Adipocyte (in vitro differentiated cells): ENCODE results near the gene PCDH15.

Experiments
- DNase-seq: peaks from one replicate; pipeline ENCODE4 v3.0.0-alpha.2; 2015; ENCODE audit warnings: low read depth
- H3K27me3 ChIP-seq: replicated peaks from 2 replicates; pipeline ENCODE4 v1.7.0; 2013; ENCODE audit warnings: mild to moderate bottlenecking, low read length, moderate library complexity; ENCODE audit not compliant: control insufficient read depth, insufficient read depth
- H3K36me3 ChIP-seq: 2 replicates; pipeline ENCODE4 v1.7.0; 2013; ENCODE audit warnings: low read length, mild to moderate bottlenecking, moderate library complexity; ENCODE audit not compliant: control insufficient read depth, insufficient read depth, severe bottlenecking
- H3K4me1 ChIP-seq: 2 replicates; pipeline ENCODE4 v1.7.0; 2013; ENCODE audit warnings: mild to moderate bottlenecking, low read length, moderate library complexity; ENCODE audit not compliant: control insufficient read depth, insufficient read depth
- H3K4me3 ChIP-seq: 2 replicates; pipeline ENCODE4 v1.7.0; 2013; ENCODE audit warnings: mild to moderate bottlenecking, low read length, moderate library complexity
- H3K9ac ChIP-seq: 2 replicates; pipeline ENCODE4 v1.7.0; 2013; ENCODE audit warnings: mild to moderate bottlenecking, low read length, moderate library complexity
- H3K9me3 ChIP-seq: 2 replicates; pipeline ENCODE4 v1.7.0; 2013; ENCODE audit warnings: mild to moderate bottlenecking, low read length, moderate library complexity; ENCODE audit not compliant: control insufficient read depth

PCDH15 gene

GRCh38 chr10:54125098-54125747 lies 675.8 kb downstream of the PCDH15 start:
- no peaks in the 10 kb centered on the region for H3K9me3 ChIP-seq
- H3K4me1 ChIP-seq, result no peaks in the 10 kb centered on the region

GRCh38 chr10:54124209-54124885 lies 676.7 kb downstream of the PCDH15 start:
- no peaks in the 10 kb centered on the region for H3K27me3 ChIP-seq
- no peak overlapping the region for H3K4me3 ChIP-seq
- H3K36me3 ChIP-seq, result no peaks in the 10 kb centered on the region
- DNase-seq, result no peak
- no peak overlapping the region for H3K9ac ChIP-seq
- no peaks in the 10 kb centered on the region for H3K4me1 ChIP-seq
- no peaks in the 10 kb centered on the region for H3K9me3 ChIP-seq

More at GRCh38 chr10:54125098-54125747, 675.8 kb downstream of the PCDH15 start:
- Histone ChIP-seq H3K36me3 (no peaks in the 10 kb centered on the region), H3K4me3 (no peak overlapping the region), H3K9ac (no peak overlapping the region), H3K27me3 (no peaks in the 10 kb centered on the region)
- no peak for DNase-seq

GRCh38 chr10:54120806-54121205 lies 680.2 kb downstream of the PCDH15 start:
- Histone ChIP-seq H3K9ac (no peak overlapping the region), H3K27me3 (no peaks in the 10 kb centered on the region), H3K4me3 (no peak overlapping the region), H3K4me1 (no peaks in the 10 kb centered on the region), H3K9me3 (no peaks in the 10 kb centered on the region), H3K36me3 (no peaks in the 10 kb centered on the region)
- DNase-seq, result no peak

- Histone ChIP-seq H3K9me3 (no peaks in the 10 kb centered on the region), H3K9ac (no peak overlapping the region), H3K4me3 (no peak overlapping the region), H3K4me1 (no peaks in the 10 kb centered on the region), H3K27me3 (no peaks in the 10 kb centered on the region), H3K36me3 (no peaks in the 10 kb centered on the region)
- DNase-seq, result no peak
Observed at GRCh38 chr10:54108961-54109360, 692.1 kb downstream of the PCDH15 start.

- Histone ChIP-seq H3K4me3 (no peak overlapping the region), H3K4me1 (no peaks in the 10 kb centered on the region), H3K9me3 (no peaks in the 10 kb centered on the region), H3K36me3 (no peaks in the 10 kb centered on the region), H3K27me3 (no peaks in the 10 kb centered on the region), H3K9ac (no peak overlapping the region)
- DNase-seq, result no peak
Observed at GRCh38 chr10:54096892-54097291, 704.1 kb downstream of the PCDH15 start.

- H3K27me3 ChIP-seq, result no peaks in the 10 kb centered on the region
- H3K4me3 ChIP-seq, result no peak overlapping the region
- no peaks in the 10 kb centered on the region for H3K36me3 ChIP-seq
- H3K4me1 ChIP-seq, result no peaks in the 10 kb centered on the region
- no peak for DNase-seq
- no peak overlapping the region for H3K9ac ChIP-seq
- H3K9me3 ChIP-seq, result no peaks in the 10 kb centered on the region
Observed at GRCh38 chr10:54094321-54094720, 706.7 kb downstream of the PCDH15 start.

- Histone ChIP-seq H3K9me3 (no peaks in the 10 kb centered on the region), H3K36me3 (no peaks in the 10 kb centered on the region), H3K4me3 (no peak overlapping the region), H3K9ac (no peak overlapping the region), H3K4me1 (no peaks in the 10 kb centered on the region), H3K27me3 (no peaks in the 10 kb centered on the region)
- DNase-seq, result no peak
Observed at GRCh38 chr10:54091237-54091636, 709.8 kb downstream of the PCDH15 start.

- DNase-seq, result no peak
- Histone ChIP-seq H3K9ac (no peak overlapping the region), H3K4me1 (no peaks in the 10 kb centered on the region)
Observed at GRCh38 chr10:54081950-54082349, 719.1 kb downstream of the PCDH15 start.

GRCh38 chr10:54067361-54067760 lies 733.7 kb downstream of the PCDH15 start:
- Histone ChIP-seq H3K27me3 (no peaks in the 10 kb centered on the region), H3K4me1 (no peaks in the 10 kb centered on the region)

More at GRCh38 chr10:54081950-54082349, 719.1 kb downstream of the PCDH15 start:
- Histone ChIP-seq H3K36me3 (no peaks in the 10 kb centered on the region), H3K27me3 (no peaks in the 10 kb centered on the region), H3K4me3 (no peak overlapping the region), H3K9me3 (no peaks in the 10 kb centered on the region)

GRCh38 chr10:54066646-54067045 lies 734.4 kb downstream of the PCDH15 start:
- no peaks in the 10 kb centered on the region for H3K4me1 ChIP-seq
- H3K9ac ChIP-seq, result no peak overlapping the region
- no peak overlapping the region for H3K4me3 ChIP-seq
- DNase-seq, result no peak
- H3K27me3 ChIP-seq, result no peaks in the 10 kb centered on the region
- no peaks in the 10 kb centered on the region for H3K36me3 ChIP-seq
- H3K9me3 ChIP-seq, result no peaks in the 10 kb centered on the region

More at GRCh38 chr10:54067361-54067760, 733.7 kb downstream of the PCDH15 start:
- Histone ChIP-seq H3K9ac (no peak overlapping the region), H3K9me3 (no peaks in the 10 kb centered on the region), H3K4me3 (no peak overlapping the region), H3K36me3 (no peaks in the 10 kb centered on the region)
- DNase-seq, result no peak

- no peaks in the 10 kb centered on the region for H3K9me3 ChIP-seq
- no peak overlapping the region for H3K9ac ChIP-seq
- H3K27me3 ChIP-seq, result no peaks in the 10 kb centered on the region
- H3K36me3 ChIP-seq, result no peaks in the 10 kb centered on the region
- no peaks in the 10 kb centered on the region for H3K4me1 ChIP-seq
- no peak for DNase-seq
- H3K4me3 ChIP-seq, result no peak overlapping the region
Observed at GRCh38 chr10:54065106-54065505, 735.9 kb downstream of the PCDH15 start.
